Mammary epithelial cell (primary cell): ENCODE data around the gene KCNJ13.

Experiments
- CTCF ChIP-seq, 2 donors: IDR thresholded peaks in 1 of 2; conservative IDR thresholded peaks in 1 of 2; 2 replicates each; pipeline ENCODE4 v1.5.1; 2011 to 2012; ENCODE audit warnings: inconsistent platforms in 2 of 2, low read length in 2 of 2, mild to moderate bottlenecking in 2 of 2, control low read depth in 1 of 2, low read depth in 1 of 2; ENCODE audit not compliant: insufficient read depth in 1 of 2; ENCODE audit errors: extremely low read depth in 1 of 2
- EZH2 ChIP-seq: IDR thresholded peaks from 2 replicates; pipeline ENCODE4 v1.6.1; 2012; ENCODE audit warnings: low read length, inconsistent platforms, borderline replicate concordance

- TF ChIP-seq CTCF (conservative IDR thresholded peaks at IDR 0.05 in 1 of 2, IDR thresholded peaks at IDR 0.05 in 1 of 2; ENCODE audit: extremely low read depth in 1 of 2, insufficient read depth in 1 of 2, low read depth in 1 of 2, low read length in 2 of 2) = no peak
- no peak for TF ChIP-seq EZH2
Measured at GRCh38 chr2:232771870-232772269, 4.5 kb downstream of the KCNJ13 start.
